Activated T-helper 1 cell treated with Interleukin-2 at 50 U/mL for 16 hours (primary cell): ENCODE data around the gene DOCK1.
"Not testable (repeated sequence)": the region's sequence is repeated elsewhere in the genome, so short reads cannot be mapped to it uniquely, and the experiment has no call there.

ENCODE experiments used
- DNase-seq: peaks from one replicate; pipeline ENCODE4 v3.0.0-alpha.2; 2020; ENCODE audit warnings: low read depth

Gene DOCK1

DNA sequence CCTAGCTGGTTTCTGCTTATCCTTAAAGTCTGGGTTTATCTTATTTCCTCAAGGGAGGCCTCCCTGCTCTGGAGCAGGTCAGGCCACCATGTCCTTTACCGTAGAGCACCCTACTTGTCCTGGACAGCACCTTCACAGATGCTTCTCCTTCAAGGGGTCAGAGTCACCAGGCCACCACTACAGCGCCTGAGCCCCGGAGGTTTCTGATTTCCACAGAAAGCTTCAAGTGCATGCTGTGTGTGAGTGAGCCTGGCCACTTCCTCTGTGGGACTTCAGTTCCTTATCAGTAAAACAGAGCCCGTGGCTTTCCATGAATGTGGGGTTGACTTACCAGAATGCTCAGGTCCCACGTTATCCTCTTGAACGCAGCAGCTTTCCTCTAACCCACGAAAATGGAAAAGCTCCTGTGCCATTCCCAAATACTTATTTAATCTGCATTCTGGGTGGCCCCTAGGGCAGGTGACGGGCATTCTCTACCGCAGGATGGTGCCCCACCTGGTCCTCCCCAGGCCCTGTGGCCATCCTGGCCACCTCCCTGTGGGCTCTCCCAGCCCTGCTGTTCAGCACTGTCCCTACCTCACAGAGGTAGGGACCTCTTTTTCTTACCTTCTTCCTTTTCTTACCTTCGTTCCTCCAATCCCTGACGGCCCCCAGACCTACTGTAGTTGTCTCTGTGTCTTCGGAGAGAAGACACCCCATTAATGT lies 1.4 kb upstream of the DOCK1 start:
- DNase-seq: no peak

DNA sequence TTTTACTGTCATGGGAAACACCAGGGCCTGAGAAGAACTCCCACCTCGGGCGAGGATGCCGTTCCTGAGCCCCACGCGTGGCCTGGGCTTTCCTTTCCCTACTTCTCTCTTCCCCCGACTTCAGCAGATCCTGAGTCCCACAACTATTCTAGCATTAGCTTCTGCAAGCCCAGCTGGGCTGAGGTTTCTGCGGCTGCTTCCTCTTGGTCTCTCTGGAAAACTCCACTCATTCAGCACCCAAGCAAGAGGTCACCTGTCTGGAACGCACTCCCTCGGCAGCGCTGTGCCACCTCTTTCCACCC lies 761 bp upstream of the DOCK1 start:
- DNase-seq: no peak

DNA sequence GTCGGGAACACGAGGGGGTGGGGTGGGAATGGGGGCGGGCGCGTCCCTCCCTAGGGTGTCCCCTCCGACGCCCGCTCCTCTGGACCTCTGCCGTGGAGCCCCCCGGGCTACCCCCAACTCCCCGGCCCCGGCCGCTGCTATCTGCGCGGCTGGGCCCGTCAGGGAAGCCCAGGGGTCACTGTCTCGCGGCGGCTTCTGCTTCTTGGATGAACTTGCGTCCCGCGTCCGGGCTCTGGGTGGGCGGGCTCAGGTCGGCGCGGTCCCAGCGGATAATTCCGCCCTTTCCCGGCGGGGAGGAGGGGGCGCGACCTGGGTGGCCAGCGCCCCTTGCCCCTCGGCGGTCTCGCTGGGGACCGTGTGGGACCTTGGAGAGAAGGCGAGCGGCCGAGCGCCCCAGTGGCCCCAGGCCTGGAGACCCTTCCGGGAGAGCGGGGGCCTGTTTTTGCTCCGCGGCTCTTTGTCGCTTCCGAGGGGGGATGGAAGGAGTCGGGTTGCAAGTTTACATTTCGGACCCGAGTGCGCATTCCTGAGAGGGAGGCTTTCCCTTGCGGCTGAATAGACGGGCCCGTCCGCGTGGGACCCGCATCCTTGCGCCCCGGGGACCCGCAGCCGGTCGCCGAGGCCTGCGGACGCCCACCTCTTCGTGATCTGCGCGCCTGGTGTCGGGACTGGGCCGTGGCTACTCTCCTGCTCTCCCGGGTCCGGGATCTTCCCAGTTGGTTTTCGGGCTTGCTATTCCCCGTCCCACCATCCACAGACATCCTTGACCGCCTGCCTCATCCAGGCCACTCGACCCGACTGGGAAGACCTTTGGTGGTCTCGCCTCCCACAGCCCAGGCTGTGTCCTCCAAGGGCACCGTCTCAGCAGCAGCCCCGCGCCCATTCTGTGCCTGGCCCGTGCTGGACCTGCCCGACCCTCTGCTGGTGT lies 812 bp downstream of the DOCK1 start:
- no peak for DNase-seq

DNA sequence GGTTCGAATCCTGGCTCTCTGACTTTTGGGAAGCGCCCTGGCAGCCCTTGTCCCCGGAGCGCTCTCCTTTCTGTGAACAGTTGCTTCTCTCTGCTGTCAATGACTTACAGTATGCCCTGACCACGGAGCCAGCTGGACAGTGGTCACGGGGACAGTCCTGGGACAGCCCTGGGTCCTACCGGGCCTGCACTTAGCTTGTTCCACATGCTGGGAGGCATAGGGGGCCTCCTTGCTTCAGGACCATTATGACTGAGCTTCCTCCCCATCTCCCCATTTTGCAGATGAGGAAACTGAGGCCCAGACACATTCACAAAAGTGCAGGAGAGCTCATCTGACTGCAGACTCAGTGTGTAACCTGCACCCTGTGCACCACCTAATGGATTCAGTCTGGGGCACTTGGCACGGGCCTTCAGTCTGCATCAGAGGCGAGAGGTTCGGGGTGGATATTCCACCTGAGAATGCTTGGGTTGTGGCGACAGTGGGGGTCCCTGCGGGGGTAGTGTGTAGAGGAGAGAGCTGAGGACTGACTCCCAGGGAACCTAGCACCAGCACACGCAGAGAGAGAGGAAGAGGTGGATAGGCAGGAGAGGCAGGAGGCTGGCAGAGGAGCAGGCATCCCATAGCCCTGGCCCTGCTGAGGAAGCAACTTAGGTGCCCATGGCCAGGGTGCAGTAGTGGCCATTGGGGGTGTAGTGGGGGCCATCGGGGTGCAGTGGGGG lies 1.6 kb downstream of the DOCK1 start:
- no peak for DNase-seq

DNA sequence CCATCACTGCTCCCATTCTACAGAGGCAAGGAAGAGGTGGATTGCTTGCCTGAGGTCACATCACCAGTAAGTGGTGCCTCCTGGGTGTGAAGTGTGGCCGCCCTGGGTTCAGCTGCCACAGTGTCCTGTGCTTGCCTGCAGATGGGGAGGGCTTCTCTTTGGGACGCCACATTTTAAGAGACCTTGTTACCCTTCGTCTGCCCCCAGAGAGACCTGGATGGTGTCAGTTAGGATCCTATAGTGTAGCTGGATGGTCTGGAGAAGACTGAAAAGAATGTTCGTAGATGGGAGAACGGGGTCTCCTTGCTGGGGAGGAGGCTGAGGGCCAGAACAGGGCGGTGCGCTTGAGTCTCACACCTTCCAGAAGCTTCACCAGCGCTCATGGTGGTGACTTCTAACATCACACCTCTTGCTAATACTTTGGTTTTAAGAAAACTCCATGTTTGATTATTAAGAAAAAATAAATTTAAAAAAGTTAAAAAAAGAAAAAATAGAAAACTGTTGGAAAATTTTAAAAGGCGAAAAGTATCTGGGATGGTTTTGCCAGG lies 2.3 kb downstream of the DOCK1 start:
- DNase-seq: no peak

DNA sequence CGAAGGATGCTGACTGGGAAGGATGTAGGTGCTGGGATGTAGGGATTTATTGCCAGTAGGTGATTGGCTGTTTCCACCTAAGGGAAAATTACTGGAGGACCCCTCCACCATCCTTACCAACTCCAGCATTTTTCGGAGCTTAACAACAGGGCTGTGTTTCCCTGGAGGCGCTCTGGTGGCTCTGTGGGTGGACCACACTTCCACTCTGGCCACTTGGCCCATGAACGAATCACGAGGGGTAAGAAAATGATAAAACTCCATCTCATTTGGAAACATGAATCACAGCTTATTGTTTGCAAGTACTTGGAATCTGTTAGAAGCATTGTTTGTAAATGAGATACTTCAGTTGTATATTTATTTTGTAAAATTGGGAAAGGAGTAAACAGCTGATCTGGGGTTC lies 3.0 kb downstream of the DOCK1 start:
- no peak for DNase-seq

DNA sequence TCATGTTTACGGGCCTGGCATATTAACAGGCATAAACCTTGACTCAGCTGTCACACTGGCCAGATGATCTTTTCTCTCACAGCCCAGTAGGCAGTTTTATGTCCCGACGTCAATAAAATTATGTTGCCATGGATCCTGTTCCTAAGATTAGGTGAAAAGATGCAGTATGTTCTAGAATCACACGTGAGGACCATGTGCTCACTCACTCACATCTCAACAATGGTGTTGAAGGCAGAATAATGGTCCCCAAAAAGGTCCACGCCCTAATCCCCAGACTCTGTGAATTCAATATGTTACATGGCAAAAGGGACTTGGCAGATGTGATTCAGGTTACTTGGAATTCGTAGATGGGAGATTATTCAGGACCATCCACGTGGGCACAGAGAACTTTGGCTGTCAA lies 3.5 kb downstream of the DOCK1 start:
- DNase-seq: no peak

DNA sequence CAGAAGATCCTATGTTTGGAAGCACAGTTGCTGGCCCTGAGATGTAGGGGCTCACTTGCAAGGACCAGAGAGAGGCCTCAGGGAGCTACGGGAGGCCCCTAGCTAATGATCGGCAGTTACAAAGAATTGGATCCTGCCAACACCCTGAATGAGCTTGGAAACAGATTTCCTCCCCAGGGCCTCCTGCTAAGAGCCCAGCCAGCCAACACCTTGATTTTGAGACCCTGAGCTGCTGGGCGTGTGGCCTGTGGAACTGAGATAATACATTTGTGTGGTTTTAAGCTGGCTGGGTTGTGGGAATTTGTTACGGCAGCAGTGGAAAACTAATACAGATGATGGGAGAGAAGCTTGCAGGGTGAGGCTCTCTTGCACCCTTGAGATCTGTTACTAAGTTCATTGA lies 3.9 kb downstream of the DOCK1 start:
- no peak for DNase-seq

DNA sequence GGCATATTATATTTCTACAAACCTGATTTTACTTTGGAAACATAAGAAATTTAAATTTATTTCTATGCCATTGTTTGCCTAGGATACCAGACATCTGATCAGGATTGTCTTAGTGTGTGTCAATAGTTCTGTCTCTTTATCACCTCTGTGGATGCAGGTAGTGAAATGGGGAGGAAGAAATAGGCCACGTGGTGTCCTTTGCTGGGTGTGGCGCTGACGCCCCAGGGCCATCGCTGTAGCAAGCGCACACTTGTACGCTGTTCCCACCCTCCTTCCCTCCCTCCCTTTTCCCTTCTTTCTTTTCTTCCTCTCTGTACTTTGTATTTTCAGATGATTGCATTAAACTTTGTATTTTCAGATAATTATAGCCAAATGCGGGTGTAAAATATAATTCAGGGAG lies 5.0 kb downstream of the DOCK1 start:
- no peak for DNase-seq

DNA sequence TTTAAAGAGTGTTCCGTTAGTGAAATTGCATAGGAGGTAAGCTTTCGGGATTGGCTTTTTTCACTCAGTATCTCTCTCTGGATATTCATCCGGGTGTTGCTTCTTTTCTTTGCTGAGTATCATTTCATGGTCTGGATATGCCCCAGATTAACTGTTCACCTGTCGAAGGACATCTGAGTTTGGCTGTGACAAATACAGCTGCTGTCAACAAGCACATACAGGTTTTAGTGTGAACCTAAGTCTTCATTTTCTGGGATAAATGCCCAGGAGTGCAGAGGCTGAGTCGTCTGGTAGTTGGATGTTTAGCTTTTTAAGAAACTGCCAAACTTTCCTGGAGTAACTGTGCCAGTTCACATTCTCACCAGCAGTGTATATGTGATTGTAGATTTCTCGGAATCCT lies 5.6 kb downstream of the DOCK1 start:
- no peak for DNase-seq

DNA sequence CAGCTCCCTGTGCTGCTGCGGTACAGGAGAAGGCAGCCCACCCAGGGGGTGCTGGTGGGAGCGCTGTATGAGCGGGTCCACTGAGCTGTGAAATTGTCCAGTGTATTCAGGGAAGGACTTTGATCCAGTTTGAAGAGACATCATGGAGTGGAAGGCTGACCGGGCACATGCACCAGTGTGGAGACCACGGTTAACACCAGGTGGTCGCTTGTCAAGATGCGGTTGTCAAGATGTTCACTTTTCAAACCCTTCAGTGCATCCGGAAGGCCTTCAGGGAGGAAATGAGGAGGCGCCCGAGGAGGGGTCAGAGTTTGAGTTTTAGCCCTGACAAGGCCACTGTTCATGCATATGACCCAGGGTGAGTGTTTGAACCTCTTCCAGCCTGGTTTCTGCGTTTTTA lies 6.1 kb downstream of the DOCK1 start:
- no peak for DNase-seq

DNA sequence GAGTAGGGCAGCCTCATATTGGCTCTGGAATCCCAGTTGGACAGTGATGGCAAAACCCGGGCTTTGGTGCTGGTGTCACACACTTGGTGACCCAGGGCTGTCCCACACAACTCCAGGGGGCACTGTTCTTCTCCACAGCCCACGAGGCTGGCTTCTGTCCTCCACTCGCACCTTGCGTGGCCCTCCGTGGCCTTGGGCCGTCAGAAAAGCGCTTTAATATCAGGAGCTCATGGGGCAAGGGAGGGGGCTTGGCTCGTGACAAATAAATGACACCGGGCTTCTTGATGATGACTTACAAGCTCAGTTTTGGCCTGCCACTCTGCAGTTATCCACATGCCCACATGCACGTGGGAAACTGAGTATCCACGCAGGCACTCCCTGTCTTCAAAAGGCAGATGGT lies 8.1 kb downstream of the DOCK1 start:
- no peak for DNase-seq

DNA sequence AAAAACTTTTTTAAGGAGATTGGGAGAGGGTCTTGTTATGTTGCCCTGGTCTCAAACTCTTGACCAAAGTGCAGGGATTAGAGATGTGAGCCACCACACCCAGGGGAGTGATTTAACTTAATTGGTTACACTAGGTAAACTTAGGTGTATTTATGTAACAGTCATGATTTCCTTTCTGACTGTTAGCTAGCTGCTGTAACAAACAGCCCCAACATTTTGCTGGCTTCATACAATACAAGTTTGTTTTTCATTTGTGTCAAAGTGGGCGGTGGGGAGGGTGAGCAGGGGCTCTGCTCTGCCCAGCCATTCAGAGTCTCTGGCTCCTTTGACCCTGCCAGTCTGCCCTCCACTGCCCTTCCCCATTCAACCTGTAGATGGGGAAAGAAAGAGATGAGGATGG lies 9.3 kb downstream of the DOCK1 start:
- no peak for DNase-seq

DNA sequence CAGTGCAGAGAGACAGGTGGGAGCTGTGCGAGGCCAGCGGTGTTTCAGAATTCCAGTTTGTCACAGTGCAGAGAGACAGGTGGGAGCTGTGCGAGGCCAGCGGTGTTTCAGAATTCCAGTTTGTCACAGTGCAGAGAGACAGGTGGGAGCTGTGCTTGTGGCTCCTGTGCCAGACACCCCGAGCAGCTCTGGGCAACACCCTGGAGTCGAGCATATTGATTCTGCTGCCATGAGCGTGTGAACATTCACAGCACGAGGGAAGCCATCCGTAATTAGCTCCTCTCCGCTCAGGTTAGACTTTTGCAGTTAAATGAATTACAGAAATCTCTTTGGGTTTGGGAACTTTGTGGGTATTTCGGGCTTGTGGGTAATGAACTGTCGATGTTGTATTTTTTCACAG lies 11.7 kb downstream of the DOCK1 start:
- DNase-seq: not testable (repeated sequence)

DNA sequence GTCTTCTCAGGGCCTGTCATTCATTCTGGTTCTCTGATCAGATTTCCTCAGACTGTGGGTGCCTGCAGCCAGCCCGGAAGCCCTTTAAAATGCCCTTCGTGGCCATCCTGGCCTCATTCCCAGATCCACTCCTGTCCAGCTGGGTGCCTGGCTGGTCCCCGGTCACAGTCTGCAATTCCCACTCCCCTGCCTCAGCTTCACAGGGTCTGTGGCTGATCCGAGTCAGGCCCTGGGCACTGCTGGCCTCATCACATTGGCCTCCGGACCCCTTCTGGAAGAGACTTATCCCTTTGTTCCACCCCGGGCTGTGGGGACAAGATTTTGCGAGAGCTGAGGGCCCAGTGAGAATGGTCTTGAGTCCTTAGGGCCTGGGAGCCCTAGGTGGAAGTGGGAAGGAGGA lies 12.1 kb downstream of the DOCK1 start:
- DNase-seq: no peak

DNA sequence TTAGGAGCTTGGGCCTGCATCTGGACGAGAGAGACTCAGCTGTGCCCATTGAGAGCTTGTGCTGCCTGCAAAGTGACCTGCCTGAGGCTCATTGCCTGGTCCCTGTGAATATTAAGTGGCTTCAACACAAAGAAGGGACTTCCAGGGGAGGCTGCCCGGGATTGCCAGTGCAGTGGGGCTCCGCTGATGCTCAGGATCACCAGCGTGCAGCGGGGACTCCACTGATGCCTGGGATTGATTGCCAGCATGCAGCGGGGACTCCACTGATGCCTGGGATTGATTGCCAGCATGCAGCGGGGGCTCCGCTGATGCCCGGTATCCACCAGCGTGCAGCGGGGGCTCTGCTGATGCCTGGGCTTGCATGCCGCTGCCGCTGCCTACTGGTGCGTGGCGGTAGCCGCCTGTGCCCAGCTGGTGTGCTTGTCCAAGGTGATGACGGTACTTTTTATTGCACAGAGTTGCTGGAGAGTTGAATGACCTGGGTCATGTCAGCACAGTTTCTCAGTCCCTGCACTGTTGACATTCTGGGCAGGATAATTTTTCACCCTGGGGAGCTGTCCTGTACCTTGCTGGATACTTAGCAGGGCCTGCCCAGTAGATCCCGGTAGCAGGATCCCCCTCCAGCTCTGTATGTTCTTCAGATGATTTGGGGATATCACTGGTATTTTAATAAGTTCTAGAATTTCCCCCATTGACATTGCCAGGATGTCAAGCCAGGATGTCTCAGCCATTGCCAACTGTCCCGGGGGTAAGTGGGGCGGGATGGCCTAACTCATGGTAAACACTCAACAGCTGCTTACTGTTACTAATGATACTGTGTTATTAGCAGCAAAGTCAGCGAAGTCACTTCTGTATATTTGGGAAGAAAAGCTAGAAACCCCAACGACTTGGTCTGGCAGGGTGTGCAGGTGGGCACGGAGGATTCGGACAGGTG lies 13.0 kb downstream of the DOCK1 start:
- DNase-seq: no peak

DNA sequence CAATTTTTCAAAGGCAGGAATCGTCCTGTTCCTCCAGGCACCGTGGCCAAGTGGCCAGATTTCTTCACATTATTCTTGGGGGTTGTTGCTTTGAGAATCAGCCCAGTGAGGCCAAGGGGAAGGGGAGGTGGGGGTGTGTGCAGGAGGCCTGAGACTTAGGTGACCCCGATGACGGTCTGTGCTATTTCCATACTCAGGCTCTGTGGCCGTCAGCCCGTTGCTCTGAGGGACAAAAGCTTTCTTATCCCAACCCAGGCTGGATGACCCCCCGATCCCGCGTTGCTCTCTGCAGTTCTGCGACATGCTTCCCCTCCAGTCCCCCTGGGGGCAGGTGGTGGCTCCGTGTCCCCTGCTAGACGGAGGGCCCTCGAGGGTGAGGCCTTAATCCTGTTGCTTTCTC lies 14.2 kb downstream of the DOCK1 start:
- DNase-seq: no peak

DNA sequence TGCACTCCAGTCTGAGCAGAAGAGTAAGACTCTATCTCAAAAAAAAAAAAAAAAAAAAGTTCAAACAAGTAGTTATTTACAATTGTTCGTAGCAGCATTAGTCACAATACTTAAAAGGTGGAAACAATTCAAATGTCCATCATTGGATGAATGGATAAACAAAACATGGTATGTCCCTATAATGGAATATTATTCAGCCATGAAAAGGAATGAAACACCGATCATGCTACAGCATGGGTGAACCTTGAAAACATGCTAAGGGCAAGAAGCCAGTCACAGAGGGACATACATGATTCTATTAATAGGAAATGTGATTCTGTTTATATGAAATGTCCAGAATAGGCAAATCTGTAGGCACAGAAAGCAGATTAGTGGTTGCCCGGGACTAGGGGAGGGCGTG lies 15.9 kb downstream of the DOCK1 start:
- no peak for DNase-seq

DNA sequence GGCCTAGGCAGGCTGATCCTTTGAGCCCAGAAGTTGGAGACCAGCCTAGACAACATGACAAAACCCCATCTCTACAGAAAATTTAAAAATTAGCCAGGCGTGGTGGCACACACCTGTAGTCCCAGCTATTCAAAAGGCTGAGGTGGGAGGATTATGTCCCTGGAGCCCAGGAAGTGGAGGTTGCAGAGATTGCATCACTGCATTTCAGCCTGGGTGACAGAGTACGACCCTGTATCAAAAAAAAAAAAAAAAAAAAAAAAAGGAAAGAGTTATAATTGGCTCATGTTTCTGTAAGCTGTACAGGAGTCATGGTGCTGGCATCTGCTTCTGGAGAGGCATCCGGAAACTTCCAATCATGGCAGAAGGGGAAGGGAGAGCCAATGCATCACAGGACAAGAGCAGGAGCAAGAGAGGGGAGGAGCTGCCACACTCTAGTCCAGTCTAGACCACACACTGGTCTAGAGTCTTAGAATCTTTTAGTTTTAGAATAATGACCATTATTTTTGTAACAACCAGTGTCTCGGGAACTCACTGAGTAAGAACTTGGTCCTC lies 16.8 kb downstream of the DOCK1 start:
- DNase-seq: no peak

DNA sequence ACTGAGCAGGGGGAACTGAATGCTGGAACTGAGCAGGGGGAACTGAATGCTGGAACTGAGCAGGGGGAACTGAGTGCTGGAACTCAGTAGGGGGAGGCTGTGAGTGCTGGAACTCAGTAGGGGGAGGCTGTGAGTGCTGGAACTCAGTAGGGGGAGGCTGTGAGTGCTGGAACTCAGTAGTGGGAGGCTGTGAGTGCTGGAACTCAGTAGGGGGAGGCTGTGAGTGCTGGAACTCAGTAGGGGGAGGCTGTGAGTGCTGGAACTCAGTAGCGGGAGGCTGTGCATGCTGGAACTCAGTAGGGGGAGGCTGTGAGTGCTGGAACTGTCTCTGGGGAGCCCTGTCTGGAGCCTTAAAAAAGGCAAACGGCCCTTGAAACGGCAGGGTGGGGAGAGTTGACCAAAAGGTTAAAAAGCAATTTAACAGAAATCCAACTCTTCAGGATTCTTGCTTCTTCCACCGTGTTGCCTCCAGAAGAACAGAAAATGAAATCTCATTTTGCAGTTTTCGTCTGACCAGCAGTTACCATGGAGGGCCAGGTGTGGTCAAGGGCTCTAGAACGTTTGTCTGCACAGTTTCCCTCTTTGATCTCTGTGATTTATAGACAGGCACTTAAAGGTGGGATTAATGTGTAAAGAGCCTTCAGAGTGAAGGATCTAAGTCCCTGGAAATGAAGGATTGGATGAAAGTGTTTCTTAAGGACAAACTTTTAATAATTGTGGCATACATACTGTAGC lies 19.1 kb downstream of the DOCK1 start:
- DNase-seq: no peak

DNA sequence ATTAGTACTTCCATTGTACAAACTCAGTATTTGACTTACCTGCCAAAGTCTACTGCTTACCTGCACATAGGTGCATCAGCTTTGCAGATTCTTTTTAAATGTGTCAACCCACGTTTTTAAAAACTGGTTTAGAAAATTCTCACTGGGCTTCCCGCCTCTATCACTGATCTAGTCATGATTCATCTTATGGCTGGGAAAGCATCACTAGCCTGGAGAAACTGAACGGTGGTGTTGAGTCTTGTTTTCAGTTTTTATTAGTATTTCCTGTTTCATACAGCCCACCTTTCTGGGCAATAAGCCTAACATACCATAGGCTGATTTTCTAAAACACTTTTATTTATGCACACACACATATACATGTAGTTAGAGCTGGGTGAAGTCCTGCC lies 19.7 kb downstream of the DOCK1 start:
- DNase-seq: no peak
